Measurements from ENCODE around the gene SH3BGRL2.

DNA sequence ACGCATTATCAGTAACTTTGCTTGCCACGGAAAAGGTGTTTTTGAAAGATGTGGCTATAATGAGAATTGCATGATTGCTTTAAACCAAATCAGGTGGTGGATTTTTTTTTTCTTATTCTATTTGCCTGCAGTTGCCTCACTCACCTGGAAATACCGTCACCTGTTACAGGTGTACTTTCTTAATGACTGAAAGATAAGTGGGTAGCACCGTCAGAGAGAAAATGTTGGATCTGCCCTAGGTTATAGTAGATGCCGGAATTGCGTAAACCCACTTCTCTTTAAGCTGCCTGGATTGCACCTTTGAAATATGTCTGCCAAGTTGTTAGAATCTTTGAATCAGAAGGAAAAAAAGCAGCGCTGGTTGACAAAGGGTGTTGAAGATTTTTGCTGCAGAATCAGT is 68.5 kb downstream of the SH3BGRL2 start:
- TF ChIP-seq, protein P1, sequence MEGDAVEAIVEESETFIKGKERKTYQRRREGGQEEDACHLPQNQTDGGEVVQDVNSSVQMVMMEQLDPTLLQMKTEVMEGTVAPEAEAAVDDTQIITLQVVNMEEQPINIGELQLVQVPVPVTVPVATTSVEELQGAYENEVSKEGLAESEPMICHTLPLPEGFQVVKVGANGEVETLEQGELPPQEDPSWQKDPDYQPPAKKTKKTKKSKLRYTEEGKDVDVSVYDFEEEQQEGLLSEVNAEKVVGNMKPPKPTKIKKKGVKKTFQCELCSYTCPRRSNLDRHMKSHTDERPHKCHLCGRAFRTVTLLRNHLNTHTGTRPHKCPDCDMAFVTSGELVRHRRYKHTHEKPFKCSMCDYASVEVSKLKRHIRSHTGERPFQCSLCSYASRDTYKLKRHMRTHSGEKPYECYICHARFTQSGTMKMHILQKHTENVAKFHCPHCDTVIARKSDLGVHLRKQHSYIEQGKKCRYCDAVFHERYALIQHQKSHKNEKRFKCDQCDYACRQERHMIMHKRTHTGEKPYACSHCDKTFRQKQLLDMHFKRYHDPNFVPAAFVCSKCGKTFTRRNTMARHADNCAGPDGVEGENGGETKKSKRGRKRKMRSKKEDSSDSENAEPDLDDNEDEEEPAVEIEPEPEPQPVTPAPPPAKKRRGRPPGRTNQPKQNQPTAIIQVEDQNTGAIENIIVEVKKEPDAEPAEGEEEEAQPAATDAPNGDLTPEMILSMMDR (IDR thresholded peaks at IDR 0.05 in 2 of 3, conservative IDR thresholded peaks at IDR 0.05 in 1 of 3; ENCODE audit: borderline replicate concordance in 1 of 3, insufficient read depth in 1 of 3, low read depth in 2 of 3, low read length in 2 of 3) = no peak
- TF ChIP-seq POLR2AphosphoS5 (IDR thresholded peaks at IDR 0.05; ENCODE audit: low read depth, low read length) = no peak
- no peak for TF ChIP-seq ZFX (IDR thresholded peaks at IDR 0.05)
- no peak for TF ChIP-seq CEBPB (IDR thresholded peaks at IDR 0.05; ENCODE audit: low read depth)
- TF ChIP-seq, protein P2, sequence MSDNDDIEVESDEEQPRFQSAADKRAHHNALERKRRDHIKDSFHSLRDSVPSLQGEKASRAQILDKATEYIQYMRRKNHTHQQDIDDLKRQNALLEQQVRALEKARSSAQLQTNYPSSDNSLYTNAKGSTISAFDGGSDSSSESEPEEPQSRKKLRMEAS (IDR thresholded peaks at IDR 0.05) = no peak
- no peak for TF ChIP-seq YY1 (IDR thresholded peaks at IDR 0.05; ENCODE audit: extremely low read depth, insufficient replicate concordance, low read depth, low read length)
- TF ChIP-seq SIN3A (IDR thresholded peaks at IDR 0.05; ENCODE audit: low read depth) = no peak
- TF ChIP-seq, protein P3, sequence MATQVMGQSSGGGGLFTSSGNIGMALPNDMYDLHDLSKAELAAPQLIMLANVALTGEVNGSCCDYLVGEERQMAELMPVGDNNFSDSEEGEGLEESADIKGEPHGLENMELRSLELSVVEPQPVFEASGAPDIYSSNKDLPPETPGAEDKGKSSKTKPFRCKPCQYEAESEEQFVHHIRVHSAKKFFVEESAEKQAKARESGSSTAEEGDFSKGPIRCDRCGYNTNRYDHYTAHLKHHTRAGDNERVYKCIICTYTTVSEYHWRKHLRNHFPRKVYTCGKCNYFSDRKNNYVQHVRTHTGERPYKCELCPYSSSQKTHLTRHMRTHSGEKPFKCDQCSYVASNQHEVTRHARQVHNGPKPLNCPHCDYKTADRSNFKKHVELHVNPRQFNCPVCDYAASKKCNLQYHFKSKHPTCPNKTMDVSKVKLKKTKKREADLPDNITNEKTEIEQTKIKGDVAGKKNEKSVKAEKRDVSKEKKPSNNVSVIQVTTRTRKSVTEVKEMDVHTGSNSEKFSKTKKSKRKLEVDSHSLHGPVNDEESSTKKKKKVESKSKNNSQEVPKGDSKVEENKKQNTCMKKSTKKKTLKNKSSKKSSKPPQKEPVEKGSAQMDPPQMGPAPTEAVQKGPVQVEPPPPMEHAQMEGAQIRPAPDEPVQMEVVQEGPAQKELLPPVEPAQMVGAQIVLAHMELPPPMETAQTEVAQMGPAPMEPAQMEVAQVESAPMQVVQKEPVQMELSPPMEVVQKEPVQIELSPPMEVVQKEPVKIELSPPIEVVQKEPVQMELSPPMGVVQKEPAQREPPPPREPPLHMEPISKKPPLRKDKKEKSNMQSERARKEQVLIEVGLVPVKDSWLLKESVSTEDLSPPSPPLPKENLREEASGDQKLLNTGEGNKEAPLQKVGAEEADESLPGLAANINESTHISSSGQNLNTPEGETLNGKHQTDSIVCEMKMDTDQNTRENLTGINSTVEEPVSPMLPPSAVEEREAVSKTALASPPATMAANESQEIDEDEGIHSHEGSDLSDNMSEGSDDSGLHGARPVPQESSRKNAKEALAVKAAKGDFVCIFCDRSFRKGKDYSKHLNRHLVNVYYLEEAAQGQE (IDR thresholded peaks at IDR 0.05; ENCODE audit: low read depth) = no peak
- TF ChIP-seq ZNF274 (IDR thresholded peaks at IDR 0.05; ENCODE audit: low read depth, low read length) = no peak
- TF ChIP-seq SRF (IDR thresholded peaks at IDR 0.05; ENCODE audit: low read depth) = no peak
- TF ChIP-seq EZH2 (IDR thresholded peaks at IDR 0.05) = no peak
- TF ChIP-seq POLR2A (IDR thresholded peaks at IDR 0.05; ENCODE audit: borderline replicate concordance, extremely low read depth, insufficient read depth, insufficient read length) = no peak

Measured in HCT116 (cell line).